Epidermal melanocyte (primary cell): ENCODE data around the gene OR6C74.

Source experiments
- DNase-seq: peaks from one replicate; pipeline ENCODE4 v3.0.0; 2011; ENCODE audit warnings: low spot score; ENCODE audit not compliant: insufficient read length

The OR6C74 gene

DNA sequence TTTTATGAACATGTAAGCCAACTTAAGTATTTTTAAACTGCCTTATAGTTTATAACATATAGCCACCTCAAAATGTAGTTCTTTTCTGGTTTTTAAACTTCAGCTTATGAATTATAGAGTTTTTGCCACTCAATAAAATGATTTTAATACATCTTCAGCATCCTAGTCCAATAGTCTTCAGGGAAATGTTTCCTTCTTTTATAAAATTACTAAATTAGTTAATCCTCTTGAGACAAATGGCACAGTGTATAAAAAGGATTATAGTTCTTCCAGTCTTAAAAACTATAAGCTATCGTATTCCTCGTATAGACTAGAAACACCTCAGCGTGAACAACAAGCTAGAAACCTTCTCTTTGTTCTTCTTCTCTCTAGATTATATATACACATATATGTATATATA, at the start of gene OR6C74:
Gene OR6C74, plus strand, starts transcription at position 301 of the 400 bp plus-strand sequence. CDS start 2,679 bp downstream, outside the sequence.
- no peak for DNase-seq

GRCh38 chr12:55220725-55221124, 23.7 kb upstream of the OR6C74 start, which contains the start of gene OR10A7:
OR10A7 (plus strand) TSS chr12:55221025; CDS start chr12:55221025, 0 bp downstream.
- no peak for DNase-seq

- no peak for DNase-seq
Measured at GRCh38 chr12:55226523-55226922, 17.9 kb upstream of the OR6C74 start.

DNA sequence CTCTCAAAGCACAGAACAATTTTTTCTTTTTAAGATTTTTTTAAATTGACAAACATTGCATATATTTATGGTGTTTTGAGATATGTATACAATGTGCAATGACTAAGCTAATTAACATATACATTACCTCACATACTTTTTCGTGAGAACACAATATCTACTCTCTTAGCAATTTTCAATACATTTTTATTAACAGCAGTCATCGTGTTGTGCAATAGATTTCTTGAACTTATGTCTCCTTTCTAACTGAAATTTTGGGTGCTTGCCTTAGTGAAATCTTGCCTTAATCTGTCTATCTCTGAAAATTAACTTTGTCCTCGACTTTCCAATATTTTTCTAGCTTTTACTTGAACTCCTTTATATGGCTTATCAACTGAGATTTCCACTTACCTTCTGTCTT, 16.8 kb upstream of the OR6C74 start:
- no peak for DNase-seq

- no peak for DNase-seq
Measured at GRCh38 chr12:55246159-55246558, 1.8 kb downstream of the OR6C74 start.

GRCh38 chr12:55250944-55251343, 6.5 kb downstream of the OR6C74 start:
- no peak for DNase-seq

- DNase-seq = no peak
Measured at GRCh38 chr12:55253281-55253680, 8.9 kb downstream of the OR6C74 start.

DNA sequence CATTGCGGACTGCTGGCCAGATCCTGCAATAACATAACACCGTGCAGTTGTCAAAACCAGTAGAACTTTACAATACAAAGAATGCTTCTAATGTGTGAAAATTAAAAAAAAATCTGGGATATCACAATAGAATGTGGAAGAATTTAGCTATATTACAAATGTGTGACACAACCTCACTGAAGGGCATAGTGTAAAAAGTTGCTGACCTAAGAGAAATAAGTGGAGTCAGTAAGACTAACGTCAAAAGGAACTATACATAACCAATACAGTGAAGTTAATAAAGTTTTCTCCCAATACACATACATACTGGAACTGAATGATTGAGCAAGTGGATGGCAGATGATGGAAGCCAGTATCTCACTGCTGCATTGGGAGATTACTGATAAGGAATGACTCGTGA, 12.4 kb downstream of the OR6C74 start:
- no peak for DNase-seq

- no peak for DNase-seq
Measured at GRCh38 chr12:55258303-55258702, 13.9 kb downstream of the OR6C74 start.

DNA sequence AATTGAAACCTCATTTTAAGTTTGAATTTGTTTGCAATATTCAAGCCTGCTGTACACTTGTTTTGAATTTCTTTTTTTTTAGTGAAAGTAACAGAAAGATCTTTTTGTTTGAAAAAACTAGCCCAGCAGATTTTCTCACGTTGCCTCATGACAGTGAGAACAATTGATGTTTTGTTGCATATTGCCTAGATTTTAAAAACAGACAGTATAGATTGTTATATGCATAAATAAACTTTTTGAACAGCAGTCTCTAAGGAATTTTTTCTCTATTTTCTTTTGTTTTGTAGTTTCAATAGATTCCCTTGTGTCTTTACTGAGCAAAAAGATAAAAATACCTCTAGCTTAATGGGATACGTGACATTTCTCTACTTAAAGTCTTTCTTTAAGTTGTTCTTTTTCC, 36.6 kb downstream of the OR6C74 start:
- peak; percentile 27 for DNase-seq

DNA sequence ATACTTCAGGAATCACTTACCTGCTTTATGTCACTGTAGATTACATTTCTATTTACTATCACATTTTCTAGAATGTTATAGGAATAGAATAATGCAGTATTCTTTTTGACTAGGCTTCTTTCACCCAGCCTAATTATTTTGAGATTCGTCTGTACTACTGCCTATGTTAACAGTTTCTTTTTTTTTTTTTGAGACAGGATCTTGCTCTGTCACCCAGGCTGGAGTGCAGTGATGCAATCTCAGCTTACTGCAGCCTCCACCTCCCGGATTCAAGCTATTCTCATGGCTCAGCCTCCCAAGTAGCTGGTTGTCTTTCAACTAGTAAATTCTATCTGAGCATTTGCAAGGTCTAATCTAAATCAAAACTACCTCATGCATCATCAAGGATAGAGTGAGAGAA, 45.6 kb downstream of the OR6C74 start:
- no peak for DNase-seq
